HG03135 (cell line): ENCODE results near the gene CDCP2.

Experiments used
- ATAC-seq: cut with Tn5 transposase; IDR thresholded peaks from one replicate; pipeline ENCODE4 v1.9.1; 2021; ENCODE audit warnings: mild to moderate bottlenecking, moderate library complexity; ENCODE audit not compliant: unreplicated experiment

Gene CDCP2

DNA sequence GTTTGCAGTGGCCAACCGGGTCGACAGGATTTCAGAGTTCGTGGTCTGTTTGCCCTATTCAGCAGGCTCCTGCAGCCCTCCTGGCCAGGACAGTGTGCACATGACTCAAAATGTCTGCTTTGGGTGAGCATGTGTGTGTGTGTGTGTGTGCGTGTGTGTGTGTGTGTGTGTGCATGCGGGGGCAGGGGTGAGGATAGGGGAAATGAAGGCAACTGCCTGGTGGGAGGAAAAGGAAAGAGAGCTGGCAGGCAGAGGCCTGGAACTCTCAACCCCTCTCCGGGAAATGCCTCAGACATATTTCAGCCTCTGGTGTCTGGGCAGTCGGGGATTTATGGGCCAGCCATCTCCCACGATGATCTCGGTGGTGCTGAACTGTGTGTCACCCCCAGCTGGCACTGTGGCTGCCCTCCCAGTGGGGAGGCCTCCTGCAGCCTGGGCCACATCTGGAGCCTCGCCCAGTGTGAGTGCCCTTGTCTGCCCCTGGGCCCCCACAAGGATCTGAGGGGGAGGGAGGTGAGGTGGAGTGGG, 15.2 kb downstream of the CDCP2 start:
- no peak for ATAC-seq

DNA sequence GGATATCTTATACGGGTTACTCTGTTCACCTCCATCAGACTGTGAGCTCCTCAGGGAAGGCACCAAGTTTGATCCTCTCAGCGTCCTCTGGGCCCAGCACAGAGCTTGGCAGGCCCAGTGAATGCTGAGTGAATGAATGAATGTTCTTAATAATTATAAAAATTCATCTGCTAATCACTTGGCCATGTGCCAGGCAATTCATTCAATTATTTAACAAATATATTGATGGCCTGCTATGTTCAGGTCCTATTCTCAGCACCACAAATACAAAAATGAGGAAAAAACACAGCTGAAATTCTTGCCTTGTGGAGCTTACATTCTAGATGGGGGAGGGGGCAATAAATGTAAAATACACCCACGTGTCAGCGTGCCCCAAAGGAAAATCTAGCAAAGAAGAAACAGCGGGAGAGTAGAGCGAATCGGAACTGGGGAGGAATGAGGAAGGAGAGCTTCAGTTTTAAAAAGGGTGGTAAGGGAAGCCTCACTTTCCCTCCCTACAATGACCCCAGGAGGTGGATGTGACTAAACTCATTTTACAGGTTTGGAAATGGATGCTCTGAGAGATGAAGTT, 15.8 kb downstream of the CDCP2 start:
- no peak for ATAC-seq

DNA sequence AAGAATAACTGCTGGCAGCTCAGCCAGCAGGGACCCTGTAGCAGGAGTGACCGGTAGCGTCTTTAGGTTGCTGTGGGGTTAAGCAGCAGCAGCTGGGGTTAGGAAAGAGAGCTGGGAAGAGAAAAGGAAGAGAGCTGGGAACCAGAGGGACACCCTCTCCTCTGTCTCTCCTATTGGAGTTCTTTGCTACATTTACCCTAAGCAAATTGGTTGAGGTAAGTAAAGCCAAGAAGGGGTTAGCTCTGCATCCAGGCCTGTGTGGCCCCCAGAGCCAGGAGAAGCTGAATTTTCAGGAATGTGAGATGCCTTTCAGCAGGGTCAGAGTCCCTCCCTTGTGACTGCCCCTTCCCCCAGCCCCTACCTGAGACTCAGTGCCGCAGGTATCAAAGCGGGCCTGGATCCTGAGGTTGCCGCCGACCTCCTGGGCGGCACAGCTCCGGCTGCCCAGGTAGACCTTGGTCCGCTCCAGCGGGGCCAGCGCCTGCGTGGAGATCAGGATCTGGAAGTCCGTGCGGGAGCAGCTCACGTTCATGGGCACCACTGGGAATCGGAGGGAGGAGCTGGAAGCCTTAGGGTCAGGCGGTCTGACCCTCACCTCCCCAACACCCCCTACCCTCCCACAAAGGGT, 16.4 kb downstream of the CDCP2 start:
- no peak for ATAC-seq

DNA sequence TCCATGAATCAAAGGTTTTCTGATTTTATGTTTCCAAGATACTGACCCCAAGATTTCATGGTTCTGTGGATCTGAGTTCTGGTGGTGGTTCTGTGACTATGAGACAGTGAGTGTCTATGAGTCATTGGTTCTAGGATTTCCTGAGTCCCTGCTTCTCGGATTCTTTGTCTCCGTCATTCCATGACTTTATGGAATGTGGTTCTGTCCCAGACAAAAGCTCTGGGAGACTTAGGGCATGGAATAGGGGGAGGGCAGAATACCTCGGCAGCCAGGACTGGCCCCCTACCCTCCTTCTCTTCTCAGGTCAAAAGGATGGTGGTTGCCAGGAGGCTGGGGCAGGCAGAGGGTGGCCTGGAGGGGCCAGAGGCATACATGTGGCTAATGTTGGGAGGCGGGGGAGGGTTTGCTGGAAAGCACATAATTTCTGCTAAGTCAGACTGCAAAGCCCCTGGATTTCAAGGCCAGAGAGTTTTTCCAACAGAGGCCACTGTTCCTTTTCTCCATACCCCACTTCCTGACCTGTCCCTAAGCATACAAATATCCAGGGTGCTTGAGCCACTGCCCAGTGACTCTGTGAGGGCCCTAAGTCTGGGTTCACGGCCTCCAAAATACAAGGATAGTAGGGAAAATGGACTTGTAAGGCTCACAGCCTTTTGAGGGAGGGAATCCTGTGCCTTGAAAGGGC, 17.2 kb downstream of the CDCP2 start:
- no peak for ATAC-seq

DNA sequence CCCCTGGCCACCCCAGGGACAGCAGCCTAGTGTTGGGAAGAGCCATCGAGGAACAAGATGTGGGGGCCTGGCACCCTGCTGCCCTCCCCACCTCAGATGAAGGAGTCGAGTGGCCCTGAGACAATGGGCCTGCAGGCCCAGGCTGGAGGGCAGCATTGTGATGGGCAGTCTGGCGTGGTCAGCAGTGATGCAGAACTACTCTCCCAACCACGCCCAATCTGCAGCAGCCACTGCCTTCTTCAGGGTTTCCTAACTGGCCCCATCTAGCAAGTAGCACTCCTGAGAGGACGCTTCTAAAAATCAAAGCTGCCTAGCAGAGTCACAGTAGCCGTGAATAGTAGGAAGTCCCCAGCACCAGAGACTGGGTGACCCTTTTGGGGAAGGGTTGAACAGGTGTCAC, 18.5 kb downstream of the CDCP2 start:
- no peak for ATAC-seq

DNA sequence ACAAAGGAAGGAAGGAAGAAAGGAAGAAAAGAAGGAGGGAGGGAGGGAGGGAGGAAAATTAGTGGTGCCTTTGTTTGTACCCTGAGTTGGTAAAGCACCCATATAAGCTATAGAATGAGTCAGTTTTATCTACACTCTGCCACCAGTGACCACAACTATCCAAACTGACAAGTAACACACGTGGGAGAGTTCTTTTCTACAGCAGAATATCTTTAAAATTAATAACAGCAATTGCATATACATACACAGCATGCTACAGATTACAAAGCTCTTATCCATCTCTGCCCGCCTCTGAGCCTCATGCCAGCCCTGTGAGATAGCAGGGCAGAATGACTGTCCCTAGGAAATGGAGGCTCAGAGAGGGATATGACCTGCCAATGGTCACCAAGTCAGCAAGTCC, 20.3 kb downstream of the CDCP2 start:
- no peak for ATAC-seq

DNA sequence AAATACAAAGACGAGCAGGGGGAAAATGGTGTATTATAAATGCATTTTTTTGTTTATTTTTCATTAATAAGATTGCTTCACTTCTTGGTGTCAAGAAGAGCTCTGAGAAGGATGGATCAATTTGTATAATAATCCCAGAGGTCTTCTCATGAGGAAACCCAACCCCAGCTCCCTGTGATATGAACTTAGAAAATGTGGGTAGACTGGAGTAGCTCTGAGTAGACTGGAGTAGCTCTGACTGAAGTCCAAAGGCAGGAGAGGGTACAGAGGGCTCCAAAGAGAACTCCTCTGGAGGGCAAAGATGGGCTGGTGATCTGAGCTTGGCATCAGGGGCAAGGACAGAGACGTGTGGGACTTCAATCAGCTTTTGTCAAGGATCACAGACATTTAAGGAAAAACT, 21.4 kb downstream of the CDCP2 start:
- no peak for ATAC-seq

DNA sequence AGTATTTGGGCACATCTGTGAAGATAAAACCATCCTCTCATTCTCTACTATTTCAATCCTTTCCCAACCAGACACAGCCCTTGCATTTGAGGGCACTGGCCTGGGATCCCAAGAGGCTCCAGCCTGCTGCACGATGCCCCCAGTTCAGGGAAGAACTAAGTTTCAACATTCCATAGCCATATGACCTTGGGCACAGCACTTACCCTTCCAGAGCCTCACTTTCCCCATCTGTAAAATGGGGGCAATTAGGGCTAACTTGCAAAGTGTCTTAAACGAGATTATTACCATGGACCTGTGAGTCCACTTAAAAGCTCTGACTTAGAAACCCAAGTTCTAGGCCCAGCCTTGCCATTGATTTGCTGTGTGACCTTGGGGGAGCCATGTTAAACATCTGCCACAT, 22.9 kb downstream of the CDCP2 start:
- no peak for ATAC-seq

DNA sequence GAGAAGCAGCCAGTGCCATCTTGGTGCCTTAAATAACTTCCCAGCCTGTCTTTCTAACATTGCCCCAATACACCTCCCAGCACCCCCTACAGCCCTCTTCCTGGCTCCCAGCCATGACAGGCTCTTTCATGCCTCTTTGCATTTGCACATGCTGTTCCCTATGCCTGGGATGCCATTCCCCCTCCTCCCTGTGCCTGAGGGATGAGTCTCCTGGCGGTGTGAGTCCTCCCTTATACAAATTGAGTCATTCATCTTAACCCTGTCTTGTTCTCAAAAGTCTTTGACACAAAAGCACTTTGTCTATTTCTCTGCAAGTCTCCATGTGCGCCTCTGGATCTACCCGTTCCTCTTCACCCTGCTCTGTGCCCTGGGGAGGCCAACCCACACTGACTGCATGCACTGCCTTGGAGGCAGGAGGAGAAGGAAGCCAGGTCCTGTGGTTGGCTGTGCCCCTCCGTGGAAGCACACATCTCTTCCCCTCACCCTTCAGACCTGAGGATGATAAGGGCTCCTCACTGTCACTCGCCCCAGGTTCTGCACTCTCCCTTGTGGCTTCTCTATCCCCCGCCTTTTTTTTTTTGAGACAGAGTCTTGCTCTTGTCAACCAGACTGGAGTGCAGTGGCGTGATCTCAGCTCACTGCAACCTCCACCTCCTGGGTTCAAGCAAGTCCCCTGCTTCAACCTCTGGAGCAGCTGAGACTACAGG, 25.1 kb downstream of the CDCP2 start:
- ATAC-seq, result no peak

DNA sequence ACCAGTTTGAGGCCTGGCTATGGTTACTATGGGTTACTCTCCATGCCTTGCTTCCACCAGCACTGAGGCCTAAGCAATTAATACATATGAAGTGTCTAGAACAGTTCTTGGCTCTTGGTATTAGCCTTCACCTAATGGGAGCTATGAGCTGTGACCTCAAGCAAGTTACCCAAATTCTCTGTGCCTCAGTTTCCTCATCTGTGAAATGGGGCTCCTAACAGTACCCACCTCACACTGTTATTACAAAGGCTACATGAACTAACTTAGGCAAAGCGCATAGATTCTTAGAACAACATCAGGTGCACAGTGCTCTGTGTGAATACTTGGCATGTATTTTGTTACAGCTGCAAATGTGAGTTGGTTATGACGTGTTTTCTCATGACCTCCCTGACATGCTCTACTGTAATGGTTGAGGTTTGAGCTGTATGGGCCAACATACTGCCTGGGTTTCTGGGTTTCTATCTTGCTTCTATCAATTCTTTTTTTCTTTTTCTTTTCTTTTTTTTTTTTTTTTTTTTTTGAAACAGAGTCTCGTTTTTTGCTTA, 26.5 kb downstream of the CDCP2 start:
- no peak for ATAC-seq

DNA sequence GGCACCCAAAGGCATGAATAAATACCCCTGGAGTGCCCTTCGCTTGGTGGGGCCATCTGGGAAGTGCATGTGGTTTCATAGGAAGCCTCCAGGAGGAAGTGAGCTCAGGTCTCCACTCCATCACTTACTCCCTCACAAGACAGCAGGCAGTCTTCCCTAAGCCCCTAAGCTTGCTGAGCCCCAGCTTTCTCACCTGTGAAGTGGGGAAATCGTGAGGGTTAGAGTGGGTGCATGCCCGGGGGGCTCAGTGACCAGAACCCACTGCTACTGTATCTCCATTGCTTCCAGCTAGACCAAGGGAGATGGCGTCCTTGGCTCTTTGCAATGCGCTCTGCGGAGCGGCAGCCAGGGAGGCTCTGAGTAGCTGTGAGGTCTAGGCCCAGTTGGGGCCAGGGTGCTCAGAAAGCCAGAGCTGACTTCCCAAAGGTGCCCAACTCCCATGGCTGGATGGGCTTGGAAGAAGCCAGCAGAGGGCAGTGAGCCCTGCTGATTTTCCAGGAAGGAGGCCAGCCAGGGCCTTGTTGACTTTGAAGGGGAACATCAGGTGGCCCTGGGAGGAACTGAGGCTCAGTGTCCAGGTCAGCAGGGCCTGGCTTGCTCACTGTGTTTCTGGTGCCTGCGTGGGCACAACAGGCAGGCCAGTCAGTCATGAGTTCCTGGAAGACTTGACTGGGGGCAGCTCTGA, 27.3 kb downstream of the CDCP2 start:
- ATAC-seq, result no peak

DNA sequence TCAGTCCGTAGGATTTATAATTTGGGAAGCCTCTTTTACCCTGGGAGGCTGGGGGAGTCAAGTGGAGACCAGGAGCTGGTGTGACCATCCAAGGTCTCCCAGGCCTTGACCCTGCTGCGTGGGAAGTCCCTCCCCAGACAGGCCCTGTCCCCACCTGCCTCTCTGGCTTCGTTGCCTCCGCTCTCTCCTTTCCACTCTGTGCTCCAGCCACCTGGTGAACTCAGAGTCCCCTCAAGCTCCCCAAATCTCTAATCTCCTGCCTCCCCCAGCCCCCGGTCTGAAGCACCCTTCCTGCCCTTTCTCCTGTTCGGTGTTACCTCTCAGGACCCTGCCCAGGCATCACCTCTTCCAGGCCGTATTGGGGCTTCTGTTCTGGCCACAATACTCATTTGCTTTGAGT, 27.9 kb downstream of the CDCP2 start:
- ATAC-seq, result no peak

DNA sequence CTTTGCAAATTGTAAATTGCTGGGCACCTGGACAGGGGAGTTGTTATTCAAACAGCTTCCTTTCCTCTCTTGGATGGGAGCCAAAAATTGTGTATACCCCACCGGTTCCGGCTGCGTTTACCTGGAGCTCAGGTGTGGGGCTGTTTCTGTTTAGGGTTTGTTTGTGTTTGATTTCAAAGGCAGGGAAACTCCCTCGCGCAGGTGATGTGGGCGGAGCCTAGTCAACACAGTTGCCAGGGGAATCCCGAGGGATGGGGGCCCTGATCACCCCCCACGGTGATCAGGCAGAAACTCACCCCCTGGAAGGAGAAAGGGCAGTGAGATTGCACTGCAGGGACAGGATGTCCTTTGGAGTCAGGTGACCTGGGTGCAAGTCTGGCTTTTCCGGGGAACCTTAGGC, 28.3 kb downstream of the CDCP2 start:
- ATAC-seq, result no peak

DNA sequence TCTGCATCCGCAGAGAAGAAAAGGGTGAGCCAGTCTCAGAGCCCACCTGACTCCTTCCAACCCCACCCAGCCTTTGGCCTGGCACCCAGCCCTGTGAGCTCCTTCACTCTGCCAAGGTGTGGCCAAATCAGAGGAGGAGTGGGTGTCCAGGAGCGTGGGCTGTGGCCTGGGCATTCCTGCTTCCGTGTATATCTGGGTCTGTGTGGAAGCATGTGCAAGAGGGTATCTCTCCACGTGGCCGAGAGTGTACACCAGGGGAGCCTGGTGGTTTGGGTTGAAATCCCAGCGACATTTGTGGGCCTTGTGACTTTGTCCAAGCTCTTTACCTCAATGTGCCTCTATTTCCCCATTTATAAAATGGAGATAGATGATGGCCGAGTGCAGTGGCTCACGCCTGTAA, 29.8 kb downstream of the CDCP2 start:
- no peak for ATAC-seq

DNA sequence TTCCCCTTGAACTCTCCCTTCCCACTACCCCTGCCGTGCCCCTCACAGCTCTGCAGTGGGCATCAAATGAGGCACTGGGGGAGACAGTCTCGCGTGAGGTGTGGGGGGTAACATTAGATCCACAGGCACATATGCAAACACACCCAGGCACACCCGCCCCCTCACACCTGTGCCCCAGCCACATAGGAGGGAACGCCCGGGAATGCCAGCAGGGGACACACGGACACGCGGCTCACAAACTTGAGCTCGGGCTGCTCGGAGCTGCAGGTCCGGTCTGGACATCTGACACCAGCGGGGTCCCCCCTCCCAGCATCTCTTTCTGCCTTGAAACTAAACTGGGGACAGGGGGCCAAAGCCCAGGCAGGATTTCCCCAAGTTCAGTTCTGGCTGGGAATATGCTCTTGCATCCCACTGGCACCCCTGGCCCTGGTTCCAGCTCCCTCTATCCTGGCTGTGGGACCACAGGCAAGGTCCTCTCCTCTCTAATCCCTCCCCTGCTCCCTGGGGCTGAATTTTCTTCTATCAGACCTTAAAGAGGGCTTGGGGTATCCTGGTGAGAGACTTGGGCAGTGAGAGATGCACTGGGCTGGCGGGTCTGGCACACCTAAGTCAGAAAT, 30.6 kb downstream of the CDCP2 start:
- ATAC-seq, result no peak

DNA sequence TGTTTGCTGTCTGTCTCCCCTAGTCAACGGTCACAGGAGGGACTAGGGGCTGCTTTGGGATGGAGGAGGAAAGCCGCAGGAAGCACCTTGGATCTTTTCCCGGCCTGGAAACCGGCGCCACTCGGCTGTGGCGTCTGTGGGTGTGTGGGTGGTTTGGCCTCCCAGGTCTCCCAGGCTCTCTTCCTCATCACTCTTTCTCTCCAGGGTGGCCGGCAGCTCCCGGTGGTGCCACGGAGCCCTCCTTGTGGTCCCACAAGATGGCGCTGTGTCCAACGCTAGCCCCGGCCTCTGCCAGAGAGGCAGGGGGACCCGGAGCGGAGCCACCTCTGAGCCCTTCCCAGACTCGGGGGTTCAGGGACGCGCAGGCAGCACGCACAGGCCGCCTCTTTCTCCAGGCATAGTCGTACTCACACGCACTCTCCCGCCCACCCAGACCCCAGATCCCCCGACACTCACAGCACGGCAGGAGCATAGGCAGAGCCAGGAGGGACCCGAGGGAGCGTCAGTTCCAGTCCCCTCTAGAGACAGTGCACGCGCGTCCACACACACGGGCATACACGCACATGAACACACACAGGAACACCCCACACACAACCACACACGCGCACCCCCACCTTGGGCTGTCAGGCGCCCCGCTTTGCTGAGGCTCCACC, 31.2 kb downstream of the CDCP2 start:
- ATAC-seq, result no peak

DNA sequence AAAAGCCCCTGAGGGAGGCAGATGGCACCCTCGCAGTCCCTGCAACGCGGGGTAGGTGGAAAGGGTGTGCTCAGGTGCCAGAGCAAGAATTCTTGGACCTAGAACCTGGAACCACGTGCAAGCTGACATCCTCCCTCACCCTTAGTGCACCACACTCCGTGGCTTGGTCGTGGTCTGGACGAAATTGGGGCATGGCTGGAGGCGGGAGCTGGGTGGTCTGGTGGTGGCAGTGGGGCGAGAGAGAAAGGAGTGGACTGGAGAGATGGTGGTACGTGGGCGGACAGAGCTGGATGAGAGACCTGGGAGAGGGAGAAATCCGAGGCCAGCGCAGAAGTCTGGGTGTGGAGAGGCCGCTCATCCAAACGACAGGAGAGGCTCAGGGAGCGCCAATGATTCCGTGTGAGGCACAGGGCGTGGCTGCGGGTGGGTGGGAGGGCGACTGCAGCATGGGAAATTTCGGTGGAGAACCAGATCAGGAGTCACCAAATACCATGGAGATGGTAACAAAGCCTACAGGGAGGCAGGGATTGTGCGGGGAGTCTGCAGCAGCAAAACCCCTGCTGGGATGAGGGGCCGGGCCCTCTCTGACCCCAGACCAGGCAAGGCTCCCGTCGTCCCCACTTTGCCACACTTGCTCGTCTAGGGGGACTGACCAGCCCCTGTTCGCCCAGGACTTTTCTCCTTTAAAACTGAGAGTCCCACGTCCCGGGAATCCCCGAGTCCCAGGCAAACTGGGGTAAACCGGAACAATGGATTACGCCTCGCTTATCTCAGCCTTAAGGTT, 31.9 kb downstream of the CDCP2 start:
- ATAC-seq, result no peak

DNA sequence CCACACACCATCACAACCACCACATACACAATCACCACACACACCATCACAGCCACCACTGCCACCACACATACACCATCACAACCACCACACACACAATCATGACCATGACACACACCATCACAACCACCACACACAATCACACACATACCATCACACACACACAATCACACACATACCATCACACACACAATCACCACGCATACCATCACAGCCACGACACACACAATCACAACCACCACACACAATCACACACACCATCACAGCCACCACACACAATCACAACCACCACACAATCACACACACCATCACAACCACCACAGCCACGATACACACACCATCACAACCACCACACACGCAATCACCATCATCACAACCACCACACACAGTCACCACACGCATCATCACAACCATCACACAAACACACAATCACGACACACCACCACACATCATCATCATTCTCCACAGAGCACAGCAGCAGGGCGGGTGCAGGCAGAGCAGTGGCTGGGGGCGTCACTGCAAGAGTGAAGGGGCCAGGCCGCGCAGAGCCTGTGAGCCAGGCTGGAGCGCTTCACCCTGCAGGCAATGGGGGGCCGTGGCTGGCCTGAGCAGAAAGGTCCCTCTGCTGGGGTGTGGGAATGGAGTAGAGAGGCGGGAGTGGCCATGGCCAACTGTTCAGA, 32.6 kb downstream of the CDCP2 start:
- ATAC-seq, result no peak

DNA sequence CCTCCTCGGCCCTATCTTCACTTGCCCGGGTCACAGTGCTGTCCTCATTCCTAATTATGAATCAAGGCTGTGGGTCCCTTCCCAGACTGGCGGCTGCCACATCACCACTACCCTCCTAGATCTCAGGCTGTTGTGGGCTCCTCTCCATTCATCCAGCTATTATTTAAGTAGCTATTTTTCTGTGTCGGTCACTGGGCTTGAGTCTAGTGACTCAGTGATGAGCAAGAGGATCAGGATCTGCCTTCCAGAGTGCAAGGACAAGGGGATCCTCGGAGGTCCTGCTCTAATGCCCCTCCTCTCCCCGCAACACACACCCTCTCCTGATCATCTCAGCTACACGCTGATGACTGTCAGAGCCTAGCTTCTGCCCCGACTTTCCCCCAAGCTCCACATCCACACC, 34.1 kb downstream of the CDCP2 start:
- ATAC-seq, result no peak
